Mesendoderm (in vitro differentiated cells): ENCODE measurements around the gene PSMB10.

ENCODE experiments used
- DNase-seq: peaks from one replicate; pipeline ENCODE4 v3.0.0; 2013
- H2AK5ac ChIP-seq: 2 replicates; pipeline ENCODE4 v1.6.1; 2013; ENCODE audit warnings: low read length, inconsistent platforms
- H2BK120ac ChIP-seq: 2 replicates; pipeline ENCODE4 v1.6.1; 2013; ENCODE audit warnings: low read depth, mild to moderate bottlenecking, low read length, moderate library complexity, mixed read lengths
- H2BK15ac ChIP-seq: replicated peaks from 2 replicates; pipeline ENCODE4 v1.6.1; 2013; ENCODE audit warnings: low read depth, mild to moderate bottlenecking, moderate library complexity
- H2BK5ac ChIP-seq: 2 replicates; pipeline ENCODE4 v1.6.1; 2013; ENCODE audit warnings: low read length, inconsistent platforms
- H3K18ac ChIP-seq: 2 replicates; pipeline ENCODE4 v1.6.1; 2013; ENCODE audit warnings: mild to moderate bottlenecking, low read length, mixed read lengths
- H3K23ac ChIP-seq: one replicate; pipeline ENCODE4 v1.6.1; 2013; ENCODE audit warnings: low read length
- H3K27ac ChIP-seq: 2 replicates; pipeline ENCODE4 v1.5.1; 2013; ENCODE audit warnings: low read depth, mild to moderate bottlenecking, inconsistent platforms, low read length, moderate library complexity
- H3K27me3 ChIP-seq: 2 replicates; pipeline ENCODE4 v1.6.1; 2013; ENCODE audit warnings: low read length, control low read depth, mild to moderate bottlenecking, inconsistent platforms; ENCODE audit not compliant: insufficient read depth, poor library complexity
- H3K36me3 ChIP-seq: 2 replicates; pipeline ENCODE4 v1.6.1; 2013; ENCODE audit warnings: low read length, inconsistent platforms; ENCODE audit not compliant: control insufficient read depth, insufficient read depth
- H3K4ac ChIP-seq: one replicate; pipeline ENCODE4 v1.6.1; 2013; ENCODE audit warnings: low read depth, mild to moderate bottlenecking, low read length, moderate library complexity
- H3K4me1 ChIP-seq: 2 replicates; pipeline ENCODE4 v1.6.1; 2013; ENCODE audit warnings: low read depth, low read length, inconsistent platforms; ENCODE audit not compliant: control insufficient read depth
- H3K4me2 ChIP-seq: 2 replicates; pipeline ENCODE4 v1.6.1; 2013; ENCODE audit warnings: low read length
- H3K4me3 ChIP-seq: 2 replicates; pipeline ENCODE4 v1.5.1; 2013; ENCODE audit warnings: mild to moderate bottlenecking, low read length
- H3K56ac ChIP-seq: one replicate; pipeline ENCODE4 v1.6.1; 2013; ENCODE audit warnings: low read length
- H3K79me1 ChIP-seq: 2 replicates; pipeline ENCODE4 v1.6.1; 2013; ENCODE audit warnings: low read length, inconsistent platforms
- H3K79me2 ChIP-seq: 2 replicates; pipeline ENCODE4 v1.6.1; 2013; ENCODE audit warnings: mild to moderate bottlenecking, low read length; ENCODE audit not compliant: control insufficient read depth, insufficient read depth
- H3K9ac ChIP-seq: 2 replicates; pipeline ENCODE4 v1.6.1; 2013; ENCODE audit warnings: low read length, inconsistent platforms
- H4K5ac ChIP-seq: one replicate; pipeline ENCODE4 v1.6.1; 2013; ENCODE audit warnings: low read length
- H4K8ac ChIP-seq: one replicate; pipeline ENCODE4 v1.6.1; 2013; ENCODE audit warnings: low read depth, mild to moderate bottlenecking, control low read depth, low read length, moderate library complexity
- WGBS: extraction: QIAGEN DNeasy Blood & Tissue Kit; methylation state at CpG from one replicate; pipeline ENCODE4 v1.1.7; 2013; ENCODE audit warnings: low lambda C conversion rate, missing lambda C conversion rate; ENCODE audit not compliant: insufficient coverage; ENCODE audit errors: extremely low coverage; 5-methylcytosine and 5-hydroxymethylcytosine counted together

The PSMB10 gene

DNA sequence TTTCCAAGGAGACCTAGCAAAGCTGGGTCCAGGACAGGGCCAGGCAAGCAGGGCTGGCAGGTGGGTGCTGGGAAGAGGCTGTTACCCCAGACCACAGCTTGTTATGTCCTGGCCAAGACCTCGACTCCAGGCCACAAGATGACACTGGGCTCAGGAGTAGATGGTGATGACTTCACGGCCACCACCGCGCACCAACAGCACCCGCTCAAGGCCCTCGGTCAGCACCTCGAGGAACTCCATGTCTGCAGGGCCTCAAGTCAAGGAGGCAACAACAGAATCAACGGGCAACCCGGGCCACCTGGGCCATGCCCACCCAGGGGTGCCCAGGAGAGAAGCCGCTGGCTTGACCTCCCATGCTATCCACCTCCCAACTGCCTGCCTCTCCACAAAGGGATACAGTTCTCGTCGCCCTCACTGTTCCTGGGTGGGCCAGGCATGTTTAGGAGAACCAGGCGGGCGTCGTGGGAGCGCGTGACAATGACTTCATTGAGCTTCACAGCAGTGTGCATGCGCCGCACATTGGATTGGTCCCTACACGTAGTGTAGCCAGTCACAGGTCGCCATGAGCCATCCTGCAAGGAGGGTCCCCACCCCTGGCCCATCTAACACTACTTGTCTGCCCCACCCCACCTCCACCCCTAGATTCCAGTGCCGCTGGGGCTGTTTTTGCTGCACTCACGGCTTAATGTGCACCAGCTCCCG lies 8.2 kb upstream of the PSMB10 start:
- H3K36me3 ChIP-seq, result peaks cover 10% of the 10 kb centered on the region
- H3K27ac ChIP-seq, result no peak overlapping the region
- H3K27me3 ChIP-seq, result no peaks in the 10 kb centered on the region
- no peak overlapping the region for H3K4me3 ChIP-seq
- no peak overlapping the region for H3K23ac ChIP-seq
- H2AK5ac ChIP-seq, result no peak overlapping the region
- H4K8ac ChIP-seq, result no peak overlapping the region
- no peak overlapping the region for H3K4ac ChIP-seq
- no peak overlapping the region for H2BK15ac ChIP-seq
- no peak overlapping the region for H3K18ac ChIP-seq
- H2BK5ac ChIP-seq, result no peak overlapping the region
- no peak for DNase-seq
- no peak overlapping the region for H4K5ac ChIP-seq
- no peaks in the 10 kb centered on the region for H3K79me1 ChIP-seq
- no peak overlapping the region for H3K4me2 ChIP-seq
- no peak overlapping the region for H2BK120ac ChIP-seq
- no peaks in the 10 kb centered on the region for H3K4me1 ChIP-seq
- H3K9ac ChIP-seq, result no peak overlapping the region
- no peaks in the 10 kb centered on the region for H3K79me2 ChIP-seq
- no CpG with 5 or more reads among the region's 24 CpGs for WGBS
- no peak overlapping the region for H3K56ac ChIP-seq

GRCh38 chr16:67943619-67944504 lies 7.2 kb upstream of the PSMB10 start, which contains the start of gene LCAT:
Gene LCAT, minus strand, starts transcription at chr16:67944120. Its CDS starts 19 bp downstream, at chr16:67944101.
- no CpG with 5 or more reads among the region's 23 CpGs for WGBS
- no peak within 1 kb of the TSS for H3K27ac ChIP-seq

GRCh38 chr16:67943256-67943618 lies 6.6 kb upstream of the PSMB10 start:
- H3K4me1 ChIP-seq, result no peaks in the 10 kb centered on the region
- H2BK15ac ChIP-seq, result no peak overlapping the region
- no peaks in the 10 kb centered on the region for H3K79me2 ChIP-seq
- no peak overlapping the region for H4K5ac ChIP-seq
- no peak overlapping the region for H2BK120ac ChIP-seq
- no peak overlapping the region for H3K23ac ChIP-seq
- H3K18ac ChIP-seq, result no peak overlapping the region
- no peak for DNase-seq
- H3K56ac ChIP-seq, result no peak overlapping the region
- no peak overlapping the region for H2AK5ac ChIP-seq
- H3K27ac ChIP-seq, result no peak overlapping the region
- no peaks in the 10 kb centered on the region for H3K27me3 ChIP-seq
- no peak overlapping the region for H4K8ac ChIP-seq
- H3K79me1 ChIP-seq, result no peaks in the 10 kb centered on the region
- no CpG with 5 or more reads among the region's 6 CpGs for WGBS
- H3K4me2 ChIP-seq, result no peak overlapping the region
- H3K9ac ChIP-seq, result no peak overlapping the region
- no peak overlapping the region for H3K4ac ChIP-seq
- no peak overlapping the region for H3K4me3 ChIP-seq
- H3K36me3 ChIP-seq, result peaks cover 8% of the 10 kb centered on the region
- H2BK5ac ChIP-seq, result no peak overlapping the region

More at GRCh38 chr16:67943619-67944504, 7.2 kb upstream of the PSMB10 start, which contains the start of gene LCAT:
- no peak within 1 kb of the TSS for H3K23ac ChIP-seq
- H2BK15ac ChIP-seq, result no peak within 1 kb of the TSS
- no peaks in the 10 kb centered on the region for H3K4me1 ChIP-seq
- no peaks in the 10 kb centered on the region for H3K27me3 ChIP-seq
- no peak within 1 kb of the TSS for H3K4ac ChIP-seq
- H2BK120ac ChIP-seq, result no peak within 1 kb of the TSS
- no peak within 1 kb of the TSS for H3K4me3 ChIP-seq
- H3K9ac ChIP-seq, result no peak within 1 kb of the TSS
- no peak within 1 kb of the TSS for H3K4me2 ChIP-seq
- no peak within 1 kb of the TSS for H4K8ac ChIP-seq
- peaks cover 9% of the 10 kb centered on the region for H3K36me3 ChIP-seq
- DNase-seq, result no peak
- no peak within 1 kb of the TSS for H2AK5ac ChIP-seq
- no peaks in the 10 kb centered on the region for H3K79me2 ChIP-seq
- H3K18ac ChIP-seq, result no peak within 1 kb of the TSS
- H3K79me1 ChIP-seq, result no peaks in the 10 kb centered on the region
- H4K5ac ChIP-seq, result no peak within 1 kb of the TSS
- no peak within 1 kb of the TSS for H2BK5ac ChIP-seq
- H3K56ac ChIP-seq, result no peak within 1 kb of the TSS

- Histone ChIP-seq H3K23ac (no peak overlapping the region), H2BK15ac (no peak overlapping the region), H3K9ac (no peak overlapping the region), H3K56ac (no peak overlapping the region), H3K4ac (no peak overlapping the region), H3K4me2 (no peak overlapping the region), H3K27ac (no peak overlapping the region), H4K5ac (no peak overlapping the region), H4K8ac (no peak overlapping the region), H3K4me3 (no peak overlapping the region), H2AK5ac (no peak overlapping the region), H3K27me3 (no peaks in the 10 kb centered on the region), H2BK120ac (no peak overlapping the region), H3K4me1 (no peaks in the 10 kb centered on the region), H3K18ac (no peak overlapping the region), H2BK5ac (no peak overlapping the region), H3K36me3 (peaks cover 6% of the 10 kb centered on the region), H3K79me2 (no peaks in the 10 kb centered on the region), H3K79me1 (no peaks in the 10 kb centered on the region)
- no peak for DNase-seq
- no CpG with 5 or more reads among the region's 27 CpGs for WGBS
These were observed 6.0 kb upstream of the PSMB10 start for GRCh38 chr16:67942510-67943255.

DNA sequence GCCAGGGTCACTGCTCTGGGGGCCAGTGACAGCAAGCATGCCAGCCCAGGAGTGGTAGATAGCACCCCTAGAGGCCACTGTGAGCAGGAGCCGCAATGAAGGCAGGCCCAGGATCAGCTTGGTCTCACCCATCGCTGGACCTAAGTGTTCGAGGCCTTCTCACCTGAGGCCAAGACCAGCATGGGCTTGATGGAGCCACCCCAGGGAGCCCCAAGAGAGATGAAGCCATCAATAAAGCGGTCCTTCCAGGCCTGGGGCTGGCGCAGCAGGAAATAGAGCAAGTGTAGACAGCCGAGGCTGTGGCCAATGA lies 5.5 kb upstream of the PSMB10 start:
- peak; percentile 75 for DNase-seq
- H3K4ac ChIP-seq, result no peak overlapping the region
- H3K23ac ChIP-seq, result no peak overlapping the region
- H4K8ac ChIP-seq, result no peak overlapping the region
- peaks cover 6% of the 10 kb centered on the region for H3K36me3 ChIP-seq
- no peak overlapping the region for H3K4me2 ChIP-seq
- H3K79me1 ChIP-seq, result peaks cover 1% of the 10 kb centered on the region
- H2BK15ac ChIP-seq, result no peak overlapping the region
- no peak overlapping the region for H2BK120ac ChIP-seq
- no peak overlapping the region for H3K4me3 ChIP-seq
- peaks cover 1% of the 10 kb centered on the region for H3K4me1 ChIP-seq
- no CpG with 5 or more reads among the region's 6 CpGs for WGBS
- H3K79me2 ChIP-seq, result no peaks in the 10 kb centered on the region
- no peak overlapping the region for H3K56ac ChIP-seq
- H2AK5ac ChIP-seq, result no peak overlapping the region
- no peak overlapping the region for H3K27ac ChIP-seq
- H3K18ac ChIP-seq, result no peak overlapping the region
- no peak overlapping the region for H4K5ac ChIP-seq
- no peak overlapping the region for H3K9ac ChIP-seq
- H2BK5ac ChIP-seq, result no peak overlapping the region
- no peaks in the 10 kb centered on the region for H3K27me3 ChIP-seq
